ENCODE measurements around the gene EPHB1. TPM values are rescaled to one million over a fixed set of nuclear protein-coding genes. Genes with fewer than 3 reads are reported as not detected.

The EPHB1 gene
- total RNA-seq, 4 donors from 2014 or later, result 0.82 to 2.2 (median 1.2) TPM

GRCh38 chr3:135117977-135118376, 322.9 kb downstream of the EPHB1 start:
- H3K36me3 ChIP-seq, result no peaks in the 10 kb centered on the region
- H3K27ac ChIP-seq, result no peak overlapping the region
- intact Hi-C loops (cut with DNase I; ENCODE audit: low total_unique reads) (no loop called here), in situ Hi-C loops (cut with MboI; ENCODE audit: low pct_ligation_motif_present in 1 of 4, low pct_unique_long_range_greater_than_20kb in 1 of 4, low sequenced_read_pairs in 3 of 4) (no loop called here)
- no peaks in the 10 kb centered on the region for H3K9me3 ChIP-seq
- TF ChIP-seq POLR2AphosphoS5 (IDR thresholded peaks at IDR 0.05) (no peak), EP300 (IDR thresholded peaks at IDR 0.05; ENCODE audit: low read depth) (no peak), CTCF (IDR thresholded peaks at IDR 0.05) (no peak), POLR2A (IDR thresholded peaks at IDR 0.05) (no peak)
- H3K4me3 ChIP-seq, result no peak overlapping the region
- DNase-seq, result no peak
- no peaks in the 10 kb centered on the region for H3K4me1 ChIP-seq
- 73 to 100% methylated on average over 1 to 5 of the region's 5 CpGs for whole genome bisulfite sequencing, 2 donors (ENCODE audit: low coverage in 1 of 2)
- no peaks in the 10 kb centered on the region for H3K27me3 ChIP-seq

GRCh38 chr3:135118792-135119191, 323.7 kb downstream of the EPHB1 start:
- Histone ChIP-seq H3K36me3 (no peaks in the 10 kb centered on the region), H3K27me3 (no peaks in the 10 kb centered on the region), H3K9me3 (no peaks in the 10 kb centered on the region), H3K4me1 (no peaks in the 10 kb centered on the region), H3K27ac (no peak overlapping the region), H3K4me3 (no peak overlapping the region)
- no peak for TF ChIP-seq POLR2AphosphoS5 (IDR thresholded peaks at IDR 0.05)
- TF ChIP-seq CTCF (IDR thresholded peaks at IDR 0.05), result no peak
- TF ChIP-seq EP300 (IDR thresholded peaks at IDR 0.05; ENCODE audit: low read depth), result no peak
- no peak for TF ChIP-seq POLR2A (IDR thresholded peaks at IDR 0.05)
- intact Hi-C loops (cut with DNase I; ENCODE audit: low total_unique reads), result no loop called here
- 87% methylated on average over 2 of the region's 2 CpGs; no CpG with 5 or more reads in 1 of the 2 donors for WGBS, 2 donors (ENCODE audit: low coverage in 1 of 2)
- no peak for DNase-seq
- in situ Hi-C loops (cut with MboI; ENCODE audit: low pct_ligation_motif_present in 1 of 4, low pct_unique_long_range_greater_than_20kb in 1 of 4, low sequenced_read_pairs in 3 of 4), result no loop called here

GRCh38 chr3:135125171-135125801, 330.2 kb downstream of the EPHB1 start:
- 73 to 86% methylated on average over 1 to 2 of the region's 2 CpGs for WGBS, 2 donors (ENCODE audit: low coverage in 1 of 2)
- TF ChIP-seq EP300 (IDR thresholded peaks at IDR 0.05; ENCODE audit: low read depth), result no peak
- no peak for TF ChIP-seq POLR2A (IDR thresholded peaks at IDR 0.05)
- TF ChIP-seq CTCF (IDR thresholded peaks at IDR 0.05), result no peak
- TF ChIP-seq POLR2AphosphoS5 (IDR thresholded peaks at IDR 0.05), result no peak

GRCh38 chr3:135127946-135128470, 332.9 kb downstream of the EPHB1 start:
- 82 to 86% methylated on average over 4 to 5 of the region's 5 CpGs for WGBS, 2 donors (ENCODE audit: low coverage in 1 of 2)
- H3K36me3 ChIP-seq, result no peaks in the 10 kb centered on the region
- no peak for TF ChIP-seq EP300 (IDR thresholded peaks at IDR 0.05; ENCODE audit: low read depth)
- no peak for TF ChIP-seq CTCF (IDR thresholded peaks at IDR 0.05)
- H3K4me1 ChIP-seq, result no peaks in the 10 kb centered on the region
- no peak for DNase-seq
- no peak overlapping the region for H3K27ac ChIP-seq
- no peak overlapping the region for H3K4me3 ChIP-seq
- H3K27me3 ChIP-seq, result no peaks in the 10 kb centered on the region
- intact Hi-C loops (cut with DNase I; ENCODE audit: low total_unique reads) (no loop called here), in situ Hi-C loops (cut with MboI; ENCODE audit: low pct_ligation_motif_present in 1 of 4, low pct_unique_long_range_greater_than_20kb in 1 of 4, low sequenced_read_pairs in 3 of 4) (no loop called here)
- H3K9me3 ChIP-seq, result no peaks in the 10 kb centered on the region

More at GRCh38 chr3:135125171-135125801, 330.2 kb downstream of the EPHB1 start:
- H3K27me3 ChIP-seq, result no peaks in the 10 kb centered on the region
- H3K4me3 ChIP-seq, result no peak overlapping the region
- in situ Hi-C loops (cut with MboI; ENCODE audit: low pct_ligation_motif_present in 1 of 4, low pct_unique_long_range_greater_than_20kb in 1 of 4, low sequenced_read_pairs in 3 of 4), result no loop called here
- no peak for DNase-seq
- no peaks in the 10 kb centered on the region for H3K9me3 ChIP-seq
- no peaks in the 10 kb centered on the region for H3K36me3 ChIP-seq
- no peaks in the 10 kb centered on the region for H3K4me1 ChIP-seq
- intact Hi-C loops (cut with DNase I; ENCODE audit: low total_unique reads), result no loop called here
- H3K27ac ChIP-seq, result no peak overlapping the region

Measured in transverse colon (tissue), 4 donors.